NT2/D1 (cell line): Measurements from ENCODE around the gene CLTC.

Source experiments
- SUZ12 ChIP-seq: IDR thresholded peaks from 2 replicates; pipeline ENCODE4 v1.6.1; 2011; ENCODE audit not compliant: insufficient read length, insufficient read depth; ENCODE audit errors: extremely low read depth
- ZNF274 ChIP-seq: IDR thresholded peaks from 2 replicates; pipeline ENCODE4 v1.6.1; 2011; ENCODE audit warnings: mild to moderate bottlenecking, low read depth, low read length

GRCh38 chr17:59707149-59707970 is 87.7 kb downstream of the CLTC start, which contains the start of the genes PTRH2 and VMP1:
- no peak for TF ChIP-seq ZNF274
- TF ChIP-seq SUZ12 = no peak
